GM18519 (cell line): ENCODE data around the gene CELF6.

Source experiments
- ATAC-seq: cut with Tn5 transposase; IDR thresholded peaks from one replicate; pipeline ENCODE4 v1.9.1; 2021; ENCODE audit warnings: mild to moderate bottlenecking, moderate library complexity; ENCODE audit not compliant: unreplicated experiment, low FRiP score

The CELF6 gene

DNA sequence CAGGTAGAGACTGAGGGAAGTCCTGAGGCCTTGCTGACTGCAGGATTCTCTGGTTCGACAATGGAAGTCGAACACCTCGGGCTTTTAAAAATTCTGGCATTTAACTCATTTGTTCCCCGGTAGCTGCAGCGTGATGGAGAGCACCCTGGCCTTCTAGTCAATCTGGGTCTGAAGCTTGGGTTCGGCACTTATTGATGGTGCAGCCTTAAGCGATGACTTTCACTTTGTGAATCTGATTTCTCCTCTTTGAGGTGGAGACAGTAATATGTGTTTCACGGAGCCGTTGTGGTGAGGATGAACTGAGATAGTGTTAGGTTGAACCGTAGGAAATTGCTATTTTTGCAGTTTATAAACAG, 47.0 kb downstream of the CELF6 start:
- ATAC-seq = no peak

DNA sequence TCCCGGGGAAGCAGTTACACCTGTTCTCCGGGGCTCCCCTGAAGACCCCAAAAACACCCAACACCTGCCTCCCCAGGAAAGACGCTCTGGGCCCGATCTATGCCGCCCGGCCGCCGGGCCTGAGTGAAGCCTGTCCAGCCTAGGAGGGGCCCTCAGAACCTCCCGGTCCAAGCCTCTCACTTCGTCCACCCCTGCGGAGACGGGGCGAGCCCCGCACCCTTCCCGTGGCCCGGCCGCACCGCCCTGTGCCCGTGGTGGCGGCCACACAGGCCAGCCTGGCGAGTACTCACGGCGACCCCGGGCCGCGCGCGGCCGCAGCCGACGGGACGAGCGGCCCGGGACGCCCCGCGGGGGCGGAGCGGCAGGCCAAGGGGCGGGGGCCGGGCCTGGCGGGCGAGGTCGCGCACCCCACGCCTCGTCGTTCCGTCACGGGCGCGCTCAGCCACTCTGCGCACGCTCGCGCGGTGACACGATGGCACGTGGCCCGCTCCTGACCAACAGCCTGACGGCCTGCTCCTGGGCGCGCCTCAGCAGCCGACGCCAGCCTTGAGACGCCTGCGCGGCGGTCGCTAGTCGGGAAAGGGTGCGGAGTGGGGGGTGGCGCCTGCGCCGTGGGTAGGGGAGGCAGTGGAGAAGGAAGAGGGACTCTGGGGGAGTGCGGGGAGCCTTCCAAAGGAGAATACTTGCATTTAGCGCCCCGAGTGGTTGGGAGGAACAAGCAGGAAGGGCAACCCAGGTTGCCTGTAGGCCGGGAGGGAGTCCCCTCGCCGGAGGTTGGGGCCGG, 47.6 kb downstream of the CELF6 start, which contains the start of gene PARP6:
PARP6 (minus strand) TSS at position 342 of the 784 bp plus-strand sequence. CDS start 5,077 bp downstream, outside the sequence.
- ATAC-seq = peak; percentile 91

DNA sequence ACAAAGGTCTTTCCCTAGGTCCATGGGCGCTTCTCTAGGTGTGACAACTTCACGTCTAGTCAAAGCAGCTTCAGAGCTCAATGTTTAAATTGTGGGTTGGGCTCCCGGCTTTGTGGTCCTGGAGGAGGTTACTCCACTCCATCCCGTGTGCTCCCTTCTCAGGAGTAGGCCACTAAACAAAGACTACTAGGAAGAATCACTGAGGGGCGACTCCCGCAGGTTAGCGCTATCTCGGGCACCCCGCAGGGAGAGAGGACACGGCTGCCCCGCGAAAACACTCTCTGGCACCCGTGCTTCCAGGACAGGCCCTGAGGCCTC, 48.1 kb downstream of the CELF6 start:
- no peak for ATAC-seq

DNA sequence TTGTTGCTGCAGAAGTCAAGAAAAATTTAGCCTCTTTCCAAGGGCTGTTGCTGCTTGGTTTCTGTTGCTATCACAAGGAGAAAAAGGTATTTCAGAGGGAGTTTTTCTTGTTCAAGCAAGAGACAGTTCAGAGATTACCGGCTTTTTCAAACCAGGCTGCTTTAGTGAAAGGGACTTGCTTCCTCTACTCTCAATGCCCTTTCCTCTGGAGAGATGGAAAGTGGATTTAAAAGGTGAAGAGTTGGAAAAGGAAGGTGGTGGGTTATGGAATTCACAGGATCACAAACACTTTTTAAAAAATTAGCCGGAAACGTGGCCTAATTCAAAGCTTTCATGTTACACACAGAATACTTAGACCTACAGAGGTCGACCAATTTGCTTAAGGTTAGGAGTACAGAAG, 48.7 kb downstream of the CELF6 start:
- ATAC-seq = no peak

DNA sequence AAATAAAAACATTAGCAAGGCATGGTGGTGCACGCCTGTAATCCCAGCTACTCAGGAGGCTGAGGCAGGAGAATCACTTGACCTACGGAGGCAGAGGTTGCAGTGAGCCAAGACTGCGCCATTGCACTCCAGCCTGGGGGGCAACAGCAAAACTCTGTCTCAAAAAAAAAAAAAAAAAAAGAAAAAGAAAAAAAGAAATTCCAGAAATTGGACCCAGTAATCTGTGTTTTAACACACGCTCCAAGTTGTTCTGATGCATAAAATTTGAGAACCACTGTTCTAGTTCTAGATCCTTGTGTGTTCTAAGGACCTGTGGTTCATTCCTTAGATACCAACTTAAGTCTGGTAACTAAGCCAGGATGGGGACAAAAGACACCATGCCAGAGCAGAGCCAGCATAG, 50.2 kb downstream of the CELF6 start:
- no peak for ATAC-seq

DNA sequence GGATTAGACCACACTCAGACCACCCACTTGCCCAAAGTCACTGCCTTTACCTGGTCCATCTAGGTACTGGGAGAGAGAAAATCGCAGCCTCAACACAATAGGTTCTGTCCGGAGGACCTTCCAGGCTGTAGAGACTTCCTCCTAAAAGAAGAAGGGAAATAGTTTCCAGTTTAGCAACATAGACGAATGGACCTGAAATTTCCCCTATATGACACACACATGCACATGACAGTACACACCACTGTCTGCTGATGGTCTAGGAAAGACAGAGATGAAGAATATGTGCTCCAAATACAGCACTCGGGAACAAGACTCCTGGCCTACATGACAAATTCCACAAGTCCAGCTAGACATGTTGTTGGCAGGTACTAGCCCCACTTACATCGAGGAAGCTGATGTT, 54.9 kb downstream of the CELF6 start:
- no peak for ATAC-seq

DNA sequence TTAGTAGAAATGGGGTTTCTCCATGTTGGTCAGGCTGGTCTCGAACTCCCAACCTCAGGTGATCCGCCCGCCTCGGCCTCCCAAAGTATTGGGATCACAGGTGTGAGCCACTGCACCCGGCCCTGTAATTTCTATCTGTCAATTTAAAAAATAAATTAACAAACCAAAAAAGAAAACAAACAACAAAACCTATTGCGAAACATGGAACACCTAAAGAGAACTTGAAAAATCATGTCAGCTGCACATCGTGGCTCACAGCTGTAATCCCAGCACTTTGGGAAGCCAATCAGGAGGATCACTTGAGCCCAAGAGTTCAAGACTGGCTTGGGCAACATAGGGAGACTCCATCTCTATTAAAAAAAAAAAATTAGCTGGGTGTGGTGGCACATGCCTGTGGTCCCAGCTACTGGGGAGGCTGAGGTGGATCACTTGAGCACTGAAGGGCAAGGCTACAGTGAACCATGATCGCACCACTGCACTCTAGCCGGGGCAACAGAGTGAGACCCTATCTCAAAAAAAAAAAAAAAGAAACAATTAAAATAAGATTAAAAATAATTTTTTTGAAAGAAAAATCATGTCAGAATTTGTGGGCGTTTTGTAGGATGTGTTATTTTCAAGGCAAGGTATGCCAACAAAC, 67.2 kb downstream of the CELF6 start:
- ATAC-seq = no peak

DNA sequence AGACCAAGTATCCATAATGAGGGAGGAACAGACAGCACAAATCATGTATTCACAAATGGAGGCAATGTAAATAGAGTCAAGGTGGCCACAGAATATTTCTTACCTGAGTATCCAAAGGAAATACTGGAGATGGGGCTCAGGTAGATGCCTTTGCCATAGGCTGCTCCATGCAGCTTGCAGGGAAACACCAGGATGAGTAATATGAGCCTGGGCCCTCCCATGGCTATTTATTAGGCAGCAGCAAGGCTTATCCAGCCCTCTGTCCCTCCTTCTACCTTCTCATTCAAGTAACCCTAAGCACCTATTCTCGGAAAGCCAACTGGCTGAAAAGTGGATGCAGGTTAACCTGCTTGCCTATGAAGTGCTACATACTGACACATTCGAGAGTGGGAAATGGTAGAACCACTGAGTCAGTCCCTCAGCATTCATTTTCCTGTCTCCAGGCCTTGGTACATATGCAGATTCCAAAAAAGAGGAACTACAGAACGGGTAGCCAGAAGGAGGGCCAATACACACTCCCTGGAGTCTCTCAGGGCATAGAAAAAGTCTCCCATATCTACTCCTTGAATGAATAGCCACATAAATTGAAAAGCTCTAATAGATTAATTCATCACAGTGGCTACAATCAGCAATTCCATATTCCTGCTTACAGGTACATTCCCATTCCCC, 70.7 kb downstream of the CELF6 start:
- ATAC-seq = no peak

DNA sequence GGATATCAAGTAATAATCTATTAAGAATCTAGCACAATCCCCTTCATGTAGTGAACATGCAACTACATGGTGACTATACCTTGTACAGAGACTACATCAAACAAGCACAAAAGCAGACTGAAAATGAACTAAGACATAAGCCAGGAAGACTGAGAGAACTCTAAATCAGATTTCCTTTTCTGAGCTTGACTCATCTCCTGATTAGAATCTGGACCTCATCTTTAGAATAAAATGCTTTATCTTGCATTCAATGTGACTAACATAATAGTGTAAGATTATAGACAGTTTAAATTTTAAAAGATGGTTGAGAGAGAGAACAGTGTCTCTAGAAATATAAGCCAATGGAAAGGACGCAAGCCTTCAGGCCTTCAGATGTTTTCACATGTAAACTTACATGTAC, 71.4 kb downstream of the CELF6 start:
- ATAC-seq = no peak

DNA sequence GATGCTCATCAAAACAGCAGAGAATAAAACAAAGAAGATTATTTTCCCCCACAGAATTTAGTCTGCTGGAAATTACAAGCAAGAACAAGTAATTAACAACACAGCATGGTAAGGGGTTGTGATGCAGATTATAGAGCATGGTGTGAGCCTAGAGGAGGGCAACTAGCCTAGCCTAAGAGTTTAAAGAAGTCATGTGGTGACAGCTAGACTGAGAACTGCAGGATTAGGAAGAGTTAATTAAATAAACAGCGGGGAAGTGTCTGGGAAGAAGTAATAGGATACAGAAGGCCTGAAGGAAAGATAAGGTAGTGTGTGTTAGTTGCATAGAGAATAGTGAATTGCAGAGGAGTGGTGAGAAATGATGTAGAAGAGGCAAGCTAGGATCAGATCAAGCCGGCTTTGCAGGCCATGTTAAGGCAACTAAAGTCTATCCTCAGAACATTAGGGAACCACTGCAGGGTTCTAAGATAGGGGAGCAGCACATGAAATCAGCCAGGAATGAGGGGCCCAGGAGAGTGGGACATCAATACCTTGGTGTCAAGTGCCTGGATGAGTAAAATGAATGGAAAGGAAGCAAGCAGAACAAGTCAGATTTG, 77.1 kb downstream of the CELF6 start:
- ATAC-seq = no peak

DNA sequence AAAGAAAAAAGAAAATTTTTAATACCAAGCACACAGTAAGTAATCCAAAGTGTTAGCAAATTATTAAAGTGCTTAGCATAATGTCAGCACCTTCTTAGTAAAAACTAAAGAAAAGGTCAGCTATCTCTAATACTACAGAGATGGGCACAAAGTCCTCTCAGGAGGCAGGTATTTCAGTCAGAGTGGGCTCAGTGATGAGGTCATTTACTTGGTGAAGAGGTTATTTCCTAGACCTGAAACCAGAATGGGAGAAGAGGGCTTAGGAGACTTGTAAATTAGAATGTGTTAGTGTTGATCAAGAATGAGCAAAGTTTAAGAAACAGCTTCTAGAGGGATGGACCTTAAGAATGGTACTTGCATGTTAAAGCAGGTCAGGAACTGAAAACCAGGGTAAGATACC, 80.3 kb downstream of the CELF6 start:
- ATAC-seq = no peak

DNA sequence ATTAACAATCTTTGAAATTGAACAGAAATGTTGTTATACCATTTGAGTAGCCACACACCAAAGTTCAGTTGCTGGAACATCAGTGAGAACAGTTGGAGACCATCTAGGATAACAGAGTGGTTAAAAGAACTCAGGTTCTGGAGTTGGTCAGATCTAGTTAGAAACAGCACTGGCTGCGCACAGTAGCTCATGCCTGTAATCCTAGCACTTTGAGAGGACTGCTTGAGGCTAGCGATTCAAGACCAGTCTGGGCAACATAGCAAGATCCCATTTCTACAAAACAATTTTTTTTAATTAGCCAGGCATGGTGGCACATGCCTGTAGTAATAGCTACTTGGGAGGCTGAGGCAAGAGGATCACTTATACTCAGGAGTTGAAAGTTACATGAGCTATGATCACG, 81.4 kb downstream of the CELF6 start:
- no peak for ATAC-seq

DNA sequence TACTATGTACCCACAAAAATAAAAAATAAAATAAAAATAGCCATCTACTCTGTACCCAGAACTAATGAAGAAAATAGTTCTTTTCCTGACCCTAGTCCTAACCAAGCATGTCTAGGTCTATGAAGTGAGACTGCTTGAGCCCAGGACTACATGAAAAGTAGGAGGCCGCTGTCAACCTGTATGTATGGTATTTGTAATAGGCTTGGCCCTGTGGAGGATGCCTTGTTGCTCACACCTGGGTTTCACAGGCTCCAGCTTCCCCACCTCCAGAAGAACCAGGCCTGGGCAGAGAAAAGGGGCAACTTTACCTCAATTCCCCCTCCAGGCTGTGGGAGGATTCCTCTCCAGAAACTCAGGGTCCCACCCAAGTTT, 82.1 kb downstream of the CELF6 start:
- ATAC-seq = no peak

DNA sequence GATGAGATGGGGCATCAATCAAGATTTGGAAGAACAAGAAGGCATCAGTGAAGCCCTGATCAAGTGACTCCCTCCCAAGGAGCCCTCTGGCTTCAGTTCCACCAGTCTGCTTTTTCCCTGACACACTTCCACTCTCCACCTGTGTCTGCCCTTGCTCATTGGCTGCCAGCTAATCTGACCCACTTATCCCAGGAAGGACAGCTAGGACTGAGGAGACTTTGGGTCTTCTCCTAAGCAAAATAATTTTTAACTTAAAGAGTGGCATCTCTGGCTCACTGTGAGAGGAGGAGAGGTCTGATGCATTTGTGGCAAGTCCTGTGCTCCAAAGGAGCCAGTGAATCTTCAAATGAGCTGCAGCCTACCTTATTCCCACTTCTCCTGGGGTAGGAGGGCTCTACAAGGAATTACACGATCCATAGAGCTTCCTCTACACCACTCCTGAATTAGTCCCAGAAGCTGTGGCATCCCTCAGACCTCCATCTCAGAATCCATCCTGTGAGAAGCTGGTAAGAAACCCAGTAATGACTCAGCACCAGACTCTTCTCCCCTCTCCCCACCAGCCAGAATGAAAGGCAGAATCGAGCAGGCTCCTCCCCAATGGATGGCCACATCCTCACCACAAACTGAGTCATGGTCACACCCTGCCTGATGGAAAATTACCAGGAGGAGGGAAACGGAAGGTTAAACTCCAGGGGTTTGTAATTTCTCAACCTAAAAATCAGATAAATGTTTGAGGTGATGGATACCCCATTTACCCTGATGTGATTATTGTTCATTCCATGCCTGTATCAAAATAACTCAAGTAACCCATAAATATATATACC, 82.7 kb downstream of the CELF6 start:
- ATAC-seq = no peak

DNA sequence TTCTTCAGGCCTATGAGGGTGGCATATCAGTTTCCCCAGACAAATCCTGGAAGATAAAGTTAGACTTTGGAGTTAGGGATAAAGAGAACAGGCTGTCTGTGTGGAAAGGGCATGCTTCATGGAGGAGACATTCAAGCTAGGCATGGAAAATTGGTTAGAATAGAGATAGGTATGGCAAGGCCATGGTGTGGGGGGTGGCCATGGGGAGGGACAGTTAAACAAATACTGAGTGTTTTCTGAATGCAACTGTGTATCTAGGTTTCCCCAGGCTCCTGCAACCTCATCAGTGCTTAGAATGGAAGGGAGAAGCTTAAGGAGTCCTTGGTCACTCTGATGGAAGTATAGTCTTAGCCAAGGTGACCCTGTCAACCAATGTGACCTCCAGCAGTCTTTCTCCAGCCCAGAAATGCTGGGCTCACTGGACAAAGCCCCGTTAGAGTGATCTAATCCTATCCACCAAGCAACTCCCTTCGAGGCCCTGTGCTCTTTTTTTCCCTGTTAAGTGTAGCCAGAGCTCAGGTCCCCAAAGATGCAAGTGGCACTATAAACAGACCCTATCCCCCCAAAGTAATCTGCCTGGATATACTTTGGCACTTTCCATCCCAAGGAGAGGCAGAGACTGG, 83.5 kb downstream of the CELF6 start:
- ATAC-seq = no peak

DNA sequence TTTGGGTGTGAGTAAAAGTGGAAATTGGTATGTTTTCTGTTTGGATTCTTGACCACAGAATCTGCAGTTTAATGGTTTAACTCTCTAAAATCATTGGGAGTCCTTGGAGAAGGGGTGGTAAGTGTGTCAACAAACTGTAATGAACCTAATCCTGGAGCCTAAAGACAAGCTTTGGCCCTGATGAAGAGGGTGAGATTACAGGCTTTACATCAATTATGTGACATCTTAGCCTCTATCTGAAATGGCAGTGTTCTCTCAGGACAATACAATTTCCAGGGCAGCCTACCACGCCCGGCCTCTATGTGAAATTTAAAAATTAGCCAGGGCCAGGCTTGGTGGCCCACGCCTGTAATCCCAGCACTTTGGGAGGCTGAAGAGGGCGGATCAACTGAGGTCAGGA, 84.7 kb downstream of the CELF6 start:
- no peak for ATAC-seq
